Panc1 (cell line): Measurements from ENCODE around the gene CDYL2. TPM values are rescaled to one million over a fixed set of nuclear protein-coding genes. Genes with fewer than 3 reads are reported as not detected.

Experiments used
- ATAC-seq: fragments of 200-7000 bp; cut with Tn5 transposase; 2 replicates; pipeline ENCODE4 v1.9.1; 2020; ENCODE audit warnings: mild to moderate bottlenecking, moderate library complexity
- BruUV-seq: library from RNA; stranded (reverse); fragments of 400-500 nt; replicated peaks from 2 replicates; lab custom pipeline; 2021; lab: Mats Ljungman, UMichigan
- CTCF ChIA-PET: fragments of 300-600 bp; sonication (Branson Sonifier 250); formaldehyde crosslinking; loops from one replicate; lab custom pipeline; 2022; ENCODE audit warnings: antibody characterized with exemption; lab: Charles Lee
- POLR2A ChIA-PET: fragments of 300-600 bp; sonication (Branson Sonifier 250); formaldehyde crosslinking; loops from one replicate; lab custom pipeline; 2022; ENCODE audit warnings: antibody characterized with exemption; lab: Charles Lee
- DNase-seq: peaks from one replicate; pipeline ENCODE4 v3.0.0-alpha.2; 2010; ENCODE audit warnings: low read depth, low spot score
- H3K27ac ChIP-seq: 2 replicates; pipeline ENCODE4 v1.5.1; 2011; ENCODE audit warnings: mild to moderate bottlenecking, low read length, inconsistent platforms
- H3K27me3 ChIP-seq: fragments of 200-500 bp; sonication (Bioruptor generic); 2 replicates; pipeline ENCODE4 v1.6.0; 2014; ENCODE audit warnings: low read length, inconsistent platforms; ENCODE audit not compliant: control insufficient read depth, insufficient read depth
- H3K36me3 ChIP-seq: fragments of 200-500 bp; sonication (Bioruptor generic); 2 replicates; pipeline ENCODE4 v1.5.1; 2014; ENCODE audit warnings: inconsistent platforms, mild to moderate bottlenecking, low read length, moderate library complexity; ENCODE audit not compliant: control insufficient read depth, insufficient read depth
- H3K4me1 ChIP-seq: 2 replicates; pipeline ENCODE4 v1.5.1; 2011; ENCODE audit warnings: inconsistent platforms, mild to moderate bottlenecking, low read length, moderate library complexity; ENCODE audit not compliant: control insufficient read depth, insufficient read depth
- H3K4me3 ChIP-seq, 2 experiments: 2 replicates each; pipeline ENCODE4 v1.5.1; 2011 to 2012; ENCODE audit warnings: low read depth in 2 of 2, low read length in 2 of 2, mild to moderate bottlenecking in 2 of 2, inconsistent platforms in 1 of 2, moderate library complexity in 1 of 2
- H3K9me3 ChIP-seq: fragments of 200-500 bp; sonication (Bioruptor generic); 2 replicates; pipeline ENCODE4 v1.5.1; 2014; ENCODE audit warnings: low read depth, mild to moderate bottlenecking, inconsistent platforms, low read length, moderate library complexity; ENCODE audit not compliant: control insufficient read depth, insufficient read depth
- POLR2AphosphoS5 ChIP-seq: IDR thresholded peaks from 2 replicates; pipeline ENCODE4 v1.6.1; 2012; ENCODE audit warnings: mild to moderate bottlenecking, low read depth, low read length, moderate library complexity
- SIN3A ChIP-seq: IDR thresholded peaks from 2 replicates; pipeline ENCODE4 v1.6.1; 2012; ENCODE audit warnings: low read depth, mild to moderate bottlenecking, low read length, moderate library complexity, borderline replicate concordance; ENCODE audit not compliant: insufficient read depth
- TCF7L2 ChIP-seq: IDR thresholded peaks from 2 replicates; pipeline ENCODE4 v1.6.1; 2011; ENCODE audit warnings: mild to moderate bottlenecking, low read depth, low read length, inconsistent platforms
- in situ Hi-C: cut with HindIII; loops from 2 replicates; pipeline ENCODE4 v1.10.0; 2016; ENCODE audit warnings: low sequenced_read_pairs, low pct_unique_long_range_greater_than_20kb
- intact Hi-C: fragments of 100-400 bp; cut with micrococcal nuclease; formaldehyde crosslinking; loops from one replicate; pipeline ENCODE4 v1.10.0; 2022; ENCODE audit not compliant: unreplicated experiment
- total RNA-seq: library from RNA; stranded (reverse); gene quantifications from one replicate; pipeline ENCODE4 v1.2.1, GENCODE V29; 2021; ENCODE audit not compliant: unreplicated experiment
- TF ChIP-seq, protein P1 (sequence below): fragments of 450-650 bp; IDR thresholded peaks from 2 replicates; pipeline ENCODE4 v1.5.1; 2017; ENCODE audit warnings: mild to moderate bottlenecking
- TF ChIP-seq, protein P2 (sequence below), 2 experiments: IDR thresholded peaks; 2 replicates each; pipeline ENCODE4 v1.6.1; 2011 to 2012; ENCODE audit warnings: low read depth in 2 of 2, control low read depth in 1 of 2, low read length in 1 of 2, mild to moderate bottlenecking in 1 of 2, moderate library complexity in 1 of 2; ENCODE audit not compliant: insufficient read depth in 1 of 2

The CDYL2 gene
- total RNA-seq, 1 experiment from 2014 or later, result 6.1 TPM

DNA sequence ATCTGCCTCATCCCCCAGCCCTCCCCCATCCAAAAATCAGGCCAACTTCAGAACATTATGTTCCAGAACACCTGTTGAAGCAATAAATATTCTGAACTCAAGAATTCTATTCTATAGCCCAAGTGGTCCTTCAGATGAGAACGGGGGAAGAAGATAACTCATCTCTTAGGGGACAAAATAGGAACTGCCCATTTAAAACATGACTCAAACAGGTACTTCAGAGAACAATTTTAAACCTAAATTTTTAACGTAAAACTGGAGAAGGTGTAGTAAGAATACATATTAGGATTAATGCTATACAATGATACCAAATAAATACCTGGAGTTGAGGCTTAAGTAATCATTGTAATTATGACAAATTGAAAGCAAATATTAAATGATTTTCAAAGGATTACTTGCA lies 112.1 kb downstream of the CDYL2 start:
- Histone ChIP-seq H3K27me3 (no peaks in the 10 kb centered on the region), H3K4me1 (no peaks in the 10 kb centered on the region), H3K4me3 (no peak overlapping the region), H3K27ac (no peak overlapping the region), H3K36me3 (no peaks in the 10 kb centered on the region), H3K9me3 (no peaks in the 10 kb centered on the region)
- no peak for DNase-seq
- intact Hi-C loops, result no loop called here
- no TSS peak for BruUV-seq
- in situ Hi-C loops, result no loop called here
- TF ChIP-seq, protein P1, sequence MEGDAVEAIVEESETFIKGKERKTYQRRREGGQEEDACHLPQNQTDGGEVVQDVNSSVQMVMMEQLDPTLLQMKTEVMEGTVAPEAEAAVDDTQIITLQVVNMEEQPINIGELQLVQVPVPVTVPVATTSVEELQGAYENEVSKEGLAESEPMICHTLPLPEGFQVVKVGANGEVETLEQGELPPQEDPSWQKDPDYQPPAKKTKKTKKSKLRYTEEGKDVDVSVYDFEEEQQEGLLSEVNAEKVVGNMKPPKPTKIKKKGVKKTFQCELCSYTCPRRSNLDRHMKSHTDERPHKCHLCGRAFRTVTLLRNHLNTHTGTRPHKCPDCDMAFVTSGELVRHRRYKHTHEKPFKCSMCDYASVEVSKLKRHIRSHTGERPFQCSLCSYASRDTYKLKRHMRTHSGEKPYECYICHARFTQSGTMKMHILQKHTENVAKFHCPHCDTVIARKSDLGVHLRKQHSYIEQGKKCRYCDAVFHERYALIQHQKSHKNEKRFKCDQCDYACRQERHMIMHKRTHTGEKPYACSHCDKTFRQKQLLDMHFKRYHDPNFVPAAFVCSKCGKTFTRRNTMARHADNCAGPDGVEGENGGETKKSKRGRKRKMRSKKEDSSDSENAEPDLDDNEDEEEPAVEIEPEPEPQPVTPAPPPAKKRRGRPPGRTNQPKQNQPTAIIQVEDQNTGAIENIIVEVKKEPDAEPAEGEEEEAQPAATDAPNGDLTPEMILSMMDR, result no peak
- TF ChIP-seq, protein P2, sequence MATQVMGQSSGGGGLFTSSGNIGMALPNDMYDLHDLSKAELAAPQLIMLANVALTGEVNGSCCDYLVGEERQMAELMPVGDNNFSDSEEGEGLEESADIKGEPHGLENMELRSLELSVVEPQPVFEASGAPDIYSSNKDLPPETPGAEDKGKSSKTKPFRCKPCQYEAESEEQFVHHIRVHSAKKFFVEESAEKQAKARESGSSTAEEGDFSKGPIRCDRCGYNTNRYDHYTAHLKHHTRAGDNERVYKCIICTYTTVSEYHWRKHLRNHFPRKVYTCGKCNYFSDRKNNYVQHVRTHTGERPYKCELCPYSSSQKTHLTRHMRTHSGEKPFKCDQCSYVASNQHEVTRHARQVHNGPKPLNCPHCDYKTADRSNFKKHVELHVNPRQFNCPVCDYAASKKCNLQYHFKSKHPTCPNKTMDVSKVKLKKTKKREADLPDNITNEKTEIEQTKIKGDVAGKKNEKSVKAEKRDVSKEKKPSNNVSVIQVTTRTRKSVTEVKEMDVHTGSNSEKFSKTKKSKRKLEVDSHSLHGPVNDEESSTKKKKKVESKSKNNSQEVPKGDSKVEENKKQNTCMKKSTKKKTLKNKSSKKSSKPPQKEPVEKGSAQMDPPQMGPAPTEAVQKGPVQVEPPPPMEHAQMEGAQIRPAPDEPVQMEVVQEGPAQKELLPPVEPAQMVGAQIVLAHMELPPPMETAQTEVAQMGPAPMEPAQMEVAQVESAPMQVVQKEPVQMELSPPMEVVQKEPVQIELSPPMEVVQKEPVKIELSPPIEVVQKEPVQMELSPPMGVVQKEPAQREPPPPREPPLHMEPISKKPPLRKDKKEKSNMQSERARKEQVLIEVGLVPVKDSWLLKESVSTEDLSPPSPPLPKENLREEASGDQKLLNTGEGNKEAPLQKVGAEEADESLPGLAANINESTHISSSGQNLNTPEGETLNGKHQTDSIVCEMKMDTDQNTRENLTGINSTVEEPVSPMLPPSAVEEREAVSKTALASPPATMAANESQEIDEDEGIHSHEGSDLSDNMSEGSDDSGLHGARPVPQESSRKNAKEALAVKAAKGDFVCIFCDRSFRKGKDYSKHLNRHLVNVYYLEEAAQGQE (IDR thresholded peaks at IDR 0.05; ENCODE audit: insufficient read depth in 1 of 2, low read depth in 2 of 2, low read length in 1 of 2), result no peak
- TF ChIP-seq TCF7L2, result no peak
- TF ChIP-seq POLR2AphosphoS5, result no peak
- TF ChIP-seq SIN3A, result no peak
- CTCF ChIA-PET, result no interaction called here
- POLR2A ChIA-PET, result no interaction called here
- no peak for ATAC-seq

DNA sequence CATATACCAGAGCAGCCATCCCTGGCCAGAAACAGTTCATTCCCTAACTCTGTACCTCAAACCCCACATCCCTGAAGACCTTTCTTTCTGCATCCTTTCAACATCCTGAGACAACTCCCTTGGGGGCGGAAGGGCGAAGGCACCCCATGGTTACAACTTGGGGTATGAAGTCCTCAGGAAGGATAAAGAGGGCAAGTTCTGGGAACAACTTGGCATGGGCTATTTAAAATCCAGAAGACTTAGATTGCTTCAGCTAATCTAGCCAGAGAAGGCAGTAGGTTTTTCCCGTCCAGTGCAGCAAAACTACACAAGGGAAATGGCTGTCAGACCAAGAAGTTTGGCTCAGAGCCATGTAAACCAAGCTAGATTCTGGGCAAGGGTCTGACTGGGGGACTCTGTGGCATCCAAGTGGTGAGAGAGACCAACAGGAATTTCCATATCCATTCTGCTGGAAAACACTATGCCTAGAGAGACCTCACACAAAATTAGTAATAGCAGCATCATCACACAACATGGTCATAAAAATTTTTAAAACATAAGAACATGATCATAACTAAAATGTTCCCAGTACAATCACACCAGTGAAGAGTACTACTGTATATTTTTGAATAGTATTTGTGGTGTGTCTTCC lies 113.2 kb downstream of the CDYL2 start:
- intact Hi-C loops, result no loop called here
- H3K27ac ChIP-seq, result no peak overlapping the region
- no peaks in the 10 kb centered on the region for H3K4me1 ChIP-seq
- TF ChIP-seq, protein P2 (IDR thresholded peaks at IDR 0.05; ENCODE audit: insufficient read depth in 1 of 2, low read depth in 2 of 2, low read length in 1 of 2), result no peak
- no peak for TF ChIP-seq SIN3A
- TF ChIP-seq, protein P1, result no peak
- no peak for TF ChIP-seq TCF7L2
- TF ChIP-seq POLR2AphosphoS5, result no peak
- H3K27me3 ChIP-seq, result no peaks in the 10 kb centered on the region
- H3K36me3 ChIP-seq, result no peaks in the 10 kb centered on the region
- ATAC-seq, result no peak
- H3K9me3 ChIP-seq, result no peaks in the 10 kb centered on the region
- no peak for DNase-seq
- in situ Hi-C loops, result no loop called here
- ChIA-PET CTCF (no interaction called here), POLR2A (no interaction called here)
- no peak overlapping the region for H3K4me3 ChIP-seq
- BruUV-seq, result no TSS peak
